Kidney tubule cell (primary cell): ENCODE data around the gene DIPK1A.
"Not testable (repeated sequence)": the region's sequence is repeated elsewhere in the genome, so short reads cannot be mapped to it uniquely, and the experiment has no call there.

Experiments
- DNase-seq: peaks from one replicate; pipeline ENCODE4 v3.0.0-alpha.2; 2018; ENCODE audit warnings: low spot score

DIPK1A gene

GRCh38 chr1:92916899-92917298 lies 44.4 kb downstream of the DIPK1A start:
- DNase-seq = no peak

- no peak for DNase-seq
Observed at GRCh38 chr1:92915547-92915946, 45.7 kb downstream of the DIPK1A start.

GRCh38 chr1:92913093-92913819 lies 48.0 kb downstream of the DIPK1A start:
- DNase-seq = no peak

GRCh38 chr1:92910081-92910480 lies 51.2 kb downstream of the DIPK1A start:
- DNase-seq = no peak

GRCh38 chr1:92909321-92909720 lies 51.9 kb downstream of the DIPK1A start:
- peak; percentile 89 for DNase-seq

GRCh38 chr1:92907949-92908684 lies 53.1 kb downstream of the DIPK1A start:
- peak; percentile 52 for DNase-seq

- no peak for DNase-seq
Observed at GRCh38 chr1:92903765-92904164, 57.5 kb downstream of the DIPK1A start.

- DNase-seq = no peak
Observed at GRCh38 chr1:92902406-92902744, 58.9 kb downstream of the DIPK1A start.

- DNase-seq = no peak
Observed at GRCh38 chr1:92901699-92902405, 59.4 kb downstream of the DIPK1A start.

- DNase-seq = no peak
Observed at GRCh38 chr1:92901126-92901525, 60.1 kb downstream of the DIPK1A start.

GRCh38 chr1:92900539-92900938 lies 60.7 kb downstream of the DIPK1A start:
- no peak for DNase-seq

- no peak for DNase-seq
Observed at GRCh38 chr1:92899780-92900179, 61.5 kb downstream of the DIPK1A start.

- DNase-seq = not testable (repeated sequence)
Observed at GRCh38 chr1:92898053-92898452, 63.2 kb downstream of the DIPK1A start.

GRCh38 chr1:92887465-92887864 lies 73.8 kb downstream of the DIPK1A start:
- DNase-seq = no peak

GRCh38 chr1:92886886-92887419 lies 74.3 kb downstream of the DIPK1A start:
- DNase-seq = no peak

GRCh38 chr1:92884195-92884594 lies 77.1 kb downstream of the DIPK1A start:
- no peak for DNase-seq

- DNase-seq = no peak
Observed at GRCh38 chr1:92883297-92883696, 78.0 kb downstream of the DIPK1A start.

GRCh38 chr1:92882819-92883218 lies 78.4 kb downstream of the DIPK1A start:
- peak; percentile 20 for DNase-seq

GRCh38 chr1:92881391-92881790 lies 79.9 kb downstream of the DIPK1A start:
- no peak for DNase-seq

- no peak for DNase-seq
Observed at GRCh38 chr1:92879316-92879968, 81.8 kb downstream of the DIPK1A start.

GRCh38 chr1:92877792-92878191 lies 83.5 kb downstream of the DIPK1A start:
- DNase-seq = no peak

- DNase-seq = no peak
Observed at GRCh38 chr1:92877081-92877711, 84.1 kb downstream of the DIPK1A start.
